ENCODE results near the gene DPH1. TPM values are rescaled to one million over a fixed set of nuclear protein-coding genes. Genes with fewer than 3 reads are reported as not detected.

The DPH1 gene
- total RNA-seq, 4 donors from 2014 or later: 47.2 to 59.9 (median 57.7) TPM

- Histone ChIP-seq H3K9me3 (no peaks in the 10 kb centered on the region), H3K36me3 (peaks cover 0 to 12% of the 10 kb centered on the region in 2 donors), H3K4me1 (peaks cover 45 to 53% of the 10 kb centered on the region in 2 donors), H3K27ac (peak overlapping the region; percentile 56 to 82 (median 80)), H3K4me3 (no peak overlapping the region), H3K27me3 (no peaks in the 10 kb centered on the region)
- intact Hi-C loops (cut with DNase I; ENCODE audit: low total_unique reads): no loop called here
- ATAC-seq (no peak), DNase-seq (no peak)
- no peak for TF ChIP-seq CTCF (IDR thresholded peaks at IDR 0.05 in 4 of 5, conservative IDR thresholded peaks at IDR 0.05 in 1 of 5)
- TF ChIP-seq POLR2A (IDR thresholded peaks at IDR 0.05): no peak
- in situ Hi-C loops (cut with MboI; ENCODE audit: low sequenced_read_pairs in 4 of 4): no loop called here
Measured at GRCh38 chr17:2070241-2071023, 40.5 kb downstream of the DPH1 start.

- H3K9me3 ChIP-seq: no peaks in the 10 kb centered on the region
Measured at GRCh38 chr17:2071024-2071385, 41.1 kb downstream of the DPH1 start.

GRCh38 chr17:2071455-2072281 lies 41.7 kb downstream of the DPH1 start:
- Histone ChIP-seq H3K36me3 (peaks cover 0 to 12% of the 10 kb centered on the region in 2 donors), H3K27me3 (no peaks in the 10 kb centered on the region), H3K27ac (peak overlapping the region; percentile 56 to 82 (median 80)), H3K4me3 (no peak overlapping the region), H3K9me3 (no peaks in the 10 kb centered on the region), H3K4me1 (peaks cover 55 to 65% of the 10 kb centered on the region in 2 donors)
- DNase-seq: no peak
- peak in 1 of 2 donors; percentile 42 for TF ChIP-seq POLR2A (IDR thresholded peaks at IDR 0.05)
- TF ChIP-seq CTCF (IDR thresholded peaks at IDR 0.05 in 4 of 5, conservative IDR thresholded peaks at IDR 0.05 in 1 of 5): no peak
- in situ Hi-C loops (cut with MboI; ENCODE audit: low sequenced_read_pairs in 4 of 4) (no loop called here), intact Hi-C loops (cut with DNase I; ENCODE audit: low total_unique reads) (no loop called here)
- peak; percentile 27 to 37 for ATAC-seq

More at GRCh38 chr17:2071024-2071385, 41.1 kb downstream of the DPH1 start:
- Histone ChIP-seq H3K27me3 (no peaks in the 10 kb centered on the region), H3K27ac (peak overlapping the region; percentile 56 to 82 (median 80)), H3K4me1 (peaks cover 48 to 58% of the 10 kb centered on the region in 2 donors), H3K36me3 (peaks cover 0 to 12% of the 10 kb centered on the region in 2 donors), H3K4me3 (no peak overlapping the region)
- DNase-seq (no peak), ATAC-seq (no peak)
- in situ Hi-C loops (cut with MboI; ENCODE audit: low sequenced_read_pairs in 4 of 4) (no loop called here), intact Hi-C loops (cut with DNase I; ENCODE audit: low total_unique reads) (no loop called here)
- TF ChIP-seq CTCF (IDR thresholded peaks at IDR 0.05 in 4 of 5, conservative IDR thresholded peaks at IDR 0.05 in 1 of 5) (no peak), POLR2A (IDR thresholded peaks at IDR 0.05) (no peak)

GRCh38 chr17:2074919-2075318 lies 45.0 kb downstream of the DPH1 start:
- intact Hi-C loops (cut with DNase I; ENCODE audit: low total_unique reads) (no loop called here), in situ Hi-C loops (cut with MboI; ENCODE audit: low sequenced_read_pairs in 4 of 4) (no loop called here)
- TF ChIP-seq CTCF (IDR thresholded peaks at IDR 0.05 in 4 of 5, conservative IDR thresholded peaks at IDR 0.05 in 1 of 5) (no peak), POLR2A (IDR thresholded peaks at IDR 0.05) (no peak)
- Histone ChIP-seq H3K27me3 (no peaks in the 10 kb centered on the region), H3K4me3 (no peak overlapping the region), H3K4me1 (peaks cover 49 to 63% of the 10 kb centered on the region in 2 donors), H3K27ac (peak overlapping the region; percentile 72 to 82 (median 80)), H3K36me3 (peaks cover 0 to 4% of the 10 kb centered on the region in 2 donors), H3K9me3 (no peaks in the 10 kb centered on the region)
- ATAC-seq (no peak), DNase-seq (no peak)
